Activated CD4-positive, alpha-beta T cell treated with anti-CD3 and anti-CD28 coated beads, Interleukin-2, amount 50 U/mL, for 16 hours (primary cell): ENCODE results near the gene LCK.

ENCODE experiments used
- DNase-seq: peaks from one replicate; pipeline ENCODE4 v3.0.0-alpha.2; 2020

LCK gene

DNA sequence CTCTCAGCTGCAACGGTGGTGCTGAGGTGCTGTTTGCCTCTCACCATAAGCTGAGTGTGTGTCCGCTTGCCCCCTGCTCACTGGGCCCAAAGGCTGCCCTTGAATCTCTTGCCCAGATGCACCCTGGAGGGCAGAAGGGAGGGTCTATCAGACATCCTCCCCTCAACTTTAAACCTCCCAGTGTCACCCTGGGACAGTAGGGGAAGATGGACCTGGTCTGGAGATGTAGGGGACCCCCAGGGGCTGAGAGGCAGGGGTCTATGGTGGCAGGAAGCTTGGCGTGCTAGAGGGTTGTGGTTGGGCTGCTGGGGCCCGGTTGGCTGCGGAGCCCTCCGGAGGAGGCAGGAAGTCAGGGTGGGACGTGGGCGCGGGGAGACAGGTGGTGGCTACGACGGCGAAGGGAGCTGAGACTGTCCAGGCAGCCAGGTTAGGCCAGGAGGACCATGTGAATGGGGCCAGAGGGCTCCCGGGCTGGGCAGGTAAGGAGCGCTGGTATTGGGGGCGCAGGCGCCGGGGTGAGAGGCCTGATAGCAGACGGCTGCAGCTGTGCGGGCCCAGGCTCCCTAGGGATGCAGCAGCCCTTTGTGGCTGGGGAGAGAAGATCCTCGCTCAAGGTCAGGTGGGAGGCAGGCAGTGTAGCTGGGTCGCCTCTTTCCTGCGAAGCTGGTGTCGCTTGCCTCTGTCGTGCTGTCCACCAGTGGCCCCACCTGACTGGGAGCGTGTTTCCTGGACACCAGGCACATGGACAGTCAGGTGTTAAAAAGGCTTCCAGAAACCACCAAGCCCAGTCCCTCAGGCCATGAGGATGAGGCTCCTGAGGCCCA, at the start of gene LCK:
TSS of gene LCK (plus strand) at position 373 of the 824 bp plus-strand sequence. CDS start 23,065 bp downstream, outside the sequence.
- DNase-seq: peak; percentile 83

GRCh38 chr1:32204943-32205361, 46.1 kb upstream of the LCK start:
- DNase-seq: no peak

DNA sequence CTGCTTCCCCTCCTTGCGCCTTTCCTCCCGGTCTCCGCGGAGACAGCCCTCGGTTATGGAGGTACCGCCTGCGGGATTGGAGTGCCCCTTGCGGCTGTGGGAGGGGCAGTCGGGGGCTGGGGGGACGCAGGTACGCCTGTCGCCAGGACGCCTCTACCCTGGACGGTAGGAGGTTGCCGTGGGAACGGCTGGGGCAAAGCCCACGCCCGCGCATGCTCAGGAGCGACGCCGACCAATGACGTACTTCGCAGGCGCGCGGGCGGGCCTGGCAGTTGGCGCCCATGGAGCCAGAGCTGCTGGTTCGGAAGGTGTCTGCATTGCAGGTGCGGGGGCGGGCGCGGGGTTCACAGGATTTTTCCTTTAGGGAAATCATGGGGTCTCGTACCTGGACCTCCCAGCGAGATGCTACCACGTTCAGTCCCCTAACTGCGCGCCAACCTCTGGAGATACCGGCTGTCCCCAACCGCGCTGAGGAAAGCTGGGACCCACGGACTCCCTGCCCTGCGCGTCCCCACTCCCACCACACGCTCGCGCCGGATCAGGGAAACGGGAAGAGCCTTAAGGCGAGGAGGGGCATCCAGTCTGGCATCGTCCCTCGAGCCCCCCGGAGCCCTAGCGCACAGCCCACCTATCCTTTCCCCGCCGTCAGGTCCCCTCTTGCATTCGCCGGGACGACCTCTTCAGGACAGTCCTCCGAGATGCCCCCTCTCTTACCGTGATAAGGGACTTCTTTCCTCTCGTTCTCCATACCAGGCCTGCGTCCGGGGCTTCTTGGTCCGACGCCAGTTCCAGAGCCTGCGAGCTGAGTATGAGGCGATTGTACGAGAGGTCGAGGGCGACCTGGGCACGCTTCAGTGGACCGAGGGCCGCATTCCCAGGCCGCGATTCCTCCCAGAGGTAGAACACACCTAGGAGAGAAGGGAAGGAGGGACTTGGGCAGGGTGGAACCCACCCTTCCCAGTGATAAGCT, 45.4 kb upstream of the LCK start, which contains the start of gene IQCC:
TSS of gene IQCC (plus strand) at position 271 of the 970 bp plus-strand sequence. CDS start at position 282, 11 bp downstream.
- peak; percentile 89 for DNase-seq

DNA sequence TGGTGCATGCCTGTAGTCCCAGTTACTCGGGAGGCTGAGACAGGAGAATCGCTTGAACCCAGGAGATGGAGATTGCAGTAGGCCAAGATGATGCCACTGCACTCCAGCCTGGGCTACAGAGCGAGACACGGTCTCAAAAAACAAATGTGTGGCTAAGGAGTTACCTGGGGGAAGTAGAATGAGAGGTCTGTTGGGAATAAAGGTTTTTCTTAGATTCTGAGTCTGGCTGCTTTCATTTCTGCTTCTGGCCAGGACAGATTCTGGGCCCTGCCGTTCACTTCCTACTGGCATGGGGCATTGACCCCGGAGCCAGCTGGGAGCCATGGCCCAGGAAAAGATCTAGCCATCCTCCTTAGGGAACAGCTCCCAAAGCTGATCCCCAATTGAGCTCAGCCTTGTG, 42.6 kb upstream of the LCK start:
- no peak for DNase-seq

DNA sequence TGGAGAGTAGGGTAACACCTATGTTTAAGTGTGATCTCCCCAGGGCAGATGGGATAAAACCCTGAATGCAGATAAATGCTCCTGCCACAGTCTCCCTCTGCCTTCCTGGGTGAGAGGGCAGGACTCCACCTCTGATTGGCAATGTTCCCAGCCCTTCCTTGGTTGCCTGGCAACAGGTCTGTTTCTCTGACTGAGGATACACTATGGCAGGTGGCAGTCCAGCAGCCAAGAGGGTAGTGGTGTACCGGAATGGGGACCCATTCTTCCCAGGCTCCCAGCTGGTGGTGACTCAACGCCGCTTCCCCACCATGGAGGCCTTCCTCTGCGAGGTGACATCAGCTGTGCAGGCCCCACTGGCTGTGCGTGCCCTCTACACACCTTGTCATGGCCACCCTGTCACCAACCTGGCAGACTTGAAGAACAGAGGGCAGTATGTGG, 42.2 kb upstream of the LCK start, which contains the start of gene DCDC2B:
TSS of gene DCDC2B (plus strand) at position 199 of the 438 bp plus-strand sequence. CDS start at position 204, 5 bp downstream.
- no peak for DNase-seq

DNA sequence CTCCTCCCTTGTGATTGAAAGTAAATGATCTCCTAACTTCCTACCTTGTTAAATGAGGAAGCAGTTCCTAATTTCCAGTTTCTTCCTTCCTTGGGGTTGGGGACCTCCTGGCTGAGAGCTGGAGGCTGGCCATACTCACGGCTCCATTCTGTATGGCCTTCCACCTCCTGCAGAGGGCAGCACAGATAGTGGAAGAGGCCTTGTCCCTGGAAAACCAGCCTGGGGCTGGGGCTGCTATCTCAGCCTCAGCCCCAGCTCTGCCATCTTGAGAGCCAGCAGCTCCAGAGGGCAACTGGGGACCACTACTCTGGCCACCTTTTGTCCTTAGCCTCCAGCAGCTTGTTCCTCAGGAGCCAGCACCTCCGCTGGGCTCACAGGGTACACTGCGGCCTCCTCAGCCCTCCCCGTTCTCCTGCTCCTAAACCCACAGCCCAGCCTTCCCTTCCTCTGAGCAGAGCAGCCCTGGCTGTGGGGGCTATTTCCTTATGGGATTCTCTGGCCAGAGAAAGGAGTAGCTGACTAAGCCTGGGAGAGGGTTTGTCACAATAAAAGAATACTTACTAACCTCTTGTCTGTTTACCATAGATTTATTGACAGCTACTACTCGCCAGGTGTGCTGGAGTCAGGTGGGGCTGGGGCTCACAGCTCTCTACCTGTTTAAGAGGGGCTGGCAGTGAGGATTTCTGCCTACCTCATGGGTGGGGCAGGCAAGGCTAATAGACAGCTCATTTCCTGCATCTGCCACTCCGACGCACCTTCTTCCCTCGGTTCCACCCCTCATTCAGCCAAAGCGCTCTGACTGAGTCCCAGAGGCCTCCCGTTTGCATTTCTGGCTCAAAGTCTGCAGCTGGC, 35.2 kb upstream of the LCK start:
- DNase-seq: peak; percentile 58

DNA sequence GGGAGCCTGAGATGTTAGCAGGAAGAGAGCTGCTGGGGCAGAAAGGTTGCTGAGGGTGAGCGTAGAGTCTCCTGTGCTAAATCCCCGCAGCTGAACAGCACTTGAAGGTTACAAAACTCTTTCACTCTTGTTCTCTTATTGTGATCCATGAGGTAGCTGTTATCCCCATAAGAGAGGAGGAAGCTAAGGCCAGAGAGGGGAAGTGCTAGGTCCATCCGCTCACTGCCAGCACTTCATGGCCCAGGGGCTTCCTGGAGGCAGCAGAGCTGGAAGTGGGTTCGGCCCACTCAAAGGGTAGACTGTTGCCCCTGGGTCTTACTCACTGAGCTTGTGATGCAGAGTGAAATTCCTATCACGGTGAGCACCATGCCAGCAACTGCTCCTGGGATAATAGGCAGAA, 34.5 kb upstream of the LCK start:
- no peak for DNase-seq

DNA sequence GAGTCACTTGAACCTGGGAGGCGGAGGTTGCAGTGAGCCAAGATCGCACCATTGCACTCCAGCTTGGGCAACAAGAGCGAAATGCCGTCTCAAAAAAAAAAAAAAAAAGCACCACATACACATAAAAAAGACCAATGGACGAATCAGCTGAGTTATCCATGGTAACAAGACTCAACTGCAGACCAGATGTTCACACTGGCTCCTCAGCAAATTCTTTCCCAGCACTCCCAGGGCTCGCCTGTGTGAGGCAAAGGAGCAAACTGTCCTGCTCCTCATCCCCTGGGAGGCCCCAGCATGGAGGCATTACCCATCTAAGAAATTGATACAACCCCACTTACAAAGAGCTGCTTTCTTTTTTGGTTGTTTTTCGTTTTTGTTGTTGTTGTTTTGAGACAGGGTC, 32.0 kb upstream of the LCK start:
- DNase-seq: no peak

GRCh38 chr1:32220746-32221580, 30.1 kb upstream of the LCK start:
- DNase-seq: no peak

- no peak for DNase-seq
These were observed 29.5 kb upstream of the LCK start for GRCh38 chr1:32221581-32221979.

DNA sequence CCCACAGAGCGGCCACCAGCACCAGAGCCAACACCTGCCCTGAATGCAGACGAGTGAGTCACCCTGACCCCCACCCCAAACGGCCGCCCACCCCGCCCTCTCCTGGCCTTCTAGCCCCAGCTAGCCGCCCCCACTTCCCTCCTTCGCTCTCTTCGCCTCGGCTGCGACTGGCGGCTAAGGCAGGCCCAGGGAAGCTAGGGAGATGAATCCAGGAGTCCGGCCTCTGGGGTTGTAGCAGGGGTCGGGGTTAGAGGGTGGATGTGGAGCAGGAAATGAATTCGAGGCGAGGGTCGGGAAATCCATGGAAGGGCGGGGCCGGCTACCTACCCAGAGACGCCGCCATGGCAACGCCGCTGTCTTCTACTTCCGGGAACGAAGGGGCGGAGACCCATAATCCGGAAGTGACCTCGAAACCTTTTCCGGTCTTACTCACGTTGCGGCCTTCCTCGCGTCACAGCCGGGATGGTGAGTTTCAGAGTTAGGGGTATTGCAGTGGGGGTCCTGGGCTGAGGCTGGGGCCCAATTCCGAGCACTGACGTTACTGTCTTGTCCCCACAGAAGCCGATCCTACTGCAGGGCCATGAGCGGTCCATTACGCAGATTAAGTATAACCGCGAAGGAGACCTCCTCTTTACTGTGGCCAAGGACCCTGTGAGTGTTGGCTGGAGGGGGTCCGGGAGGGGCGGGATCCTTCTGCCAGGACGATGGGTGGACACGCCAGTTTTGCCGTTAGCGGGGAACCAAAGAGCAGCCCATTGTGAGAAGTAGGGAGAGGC, 28.9 kb upstream of the LCK start, which contains the start of the genes EIF3I and TMEM234:
TSS of gene EIF3I (plus strand) at position 428 of the 776 bp plus-strand sequence. CDS start at position 463, 35 bp downstream.
TSS of gene TMEM234 (minus strand) at position 374 of the 776 bp plus-strand sequence. CDS start at position 343, 31 bp downstream.
- DNase-seq: peak; percentile 94

DNA sequence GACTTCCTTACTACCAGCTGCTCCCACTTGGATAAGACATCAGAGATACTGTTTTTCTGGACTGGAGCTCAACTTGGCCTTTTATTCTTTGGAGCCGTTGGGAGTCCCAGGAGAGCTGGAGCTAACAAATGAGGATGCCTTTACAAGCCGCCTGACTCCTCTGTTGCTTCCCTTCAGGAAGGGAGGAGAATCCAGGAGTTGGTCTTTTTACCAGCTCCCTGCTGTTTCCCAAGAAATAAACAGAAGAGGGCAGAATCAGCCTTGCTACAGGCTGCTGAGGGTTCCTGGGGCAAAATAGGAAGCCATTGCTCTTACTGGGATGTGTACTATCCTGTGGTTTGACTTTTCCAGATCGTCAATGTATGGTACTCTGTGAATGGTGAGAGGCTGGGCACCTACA, 27.4 kb upstream of the LCK start:
- DNase-seq: no peak

DNA sequence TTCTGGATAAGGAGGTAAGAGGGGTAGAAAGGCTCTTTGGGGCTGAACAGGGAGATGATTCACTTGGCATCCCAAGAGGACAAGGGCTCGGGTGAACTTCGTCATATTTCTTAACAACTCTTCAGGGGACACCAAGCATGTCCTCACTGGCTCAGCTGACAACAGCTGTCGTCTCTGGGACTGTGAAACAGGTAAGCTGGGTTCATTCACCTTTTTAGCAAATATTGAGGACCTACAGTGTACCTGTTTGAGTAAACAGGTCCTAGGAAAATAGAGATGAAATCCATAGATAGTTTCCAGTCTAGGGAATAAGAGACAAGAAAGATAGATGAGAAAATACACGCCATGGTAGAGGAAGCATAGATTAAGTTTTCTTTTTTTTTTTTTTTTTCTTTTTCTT, 26.8 kb upstream of the LCK start:
- DNase-seq: no peak

DNA sequence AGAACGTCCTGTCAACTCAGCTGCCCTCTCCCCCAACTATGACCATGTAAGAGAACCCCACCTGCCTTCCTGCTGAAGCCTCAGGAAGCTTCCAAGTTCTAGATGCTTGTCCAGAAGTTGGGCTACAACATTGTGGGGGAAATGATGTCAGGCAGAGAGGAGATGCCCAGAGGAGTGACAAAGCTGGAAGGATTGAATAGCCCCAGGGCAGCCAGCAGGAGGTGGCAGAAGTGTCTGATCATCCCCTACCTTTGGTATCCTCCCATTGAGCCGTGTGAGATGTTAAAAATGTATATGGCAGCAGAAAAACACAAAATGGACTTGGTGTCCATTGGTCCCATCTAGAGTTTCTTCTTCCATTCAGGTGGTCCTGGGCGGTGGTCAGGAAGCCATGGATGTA, 22.3 kb upstream of the LCK start:
- no peak for DNase-seq

DNA sequence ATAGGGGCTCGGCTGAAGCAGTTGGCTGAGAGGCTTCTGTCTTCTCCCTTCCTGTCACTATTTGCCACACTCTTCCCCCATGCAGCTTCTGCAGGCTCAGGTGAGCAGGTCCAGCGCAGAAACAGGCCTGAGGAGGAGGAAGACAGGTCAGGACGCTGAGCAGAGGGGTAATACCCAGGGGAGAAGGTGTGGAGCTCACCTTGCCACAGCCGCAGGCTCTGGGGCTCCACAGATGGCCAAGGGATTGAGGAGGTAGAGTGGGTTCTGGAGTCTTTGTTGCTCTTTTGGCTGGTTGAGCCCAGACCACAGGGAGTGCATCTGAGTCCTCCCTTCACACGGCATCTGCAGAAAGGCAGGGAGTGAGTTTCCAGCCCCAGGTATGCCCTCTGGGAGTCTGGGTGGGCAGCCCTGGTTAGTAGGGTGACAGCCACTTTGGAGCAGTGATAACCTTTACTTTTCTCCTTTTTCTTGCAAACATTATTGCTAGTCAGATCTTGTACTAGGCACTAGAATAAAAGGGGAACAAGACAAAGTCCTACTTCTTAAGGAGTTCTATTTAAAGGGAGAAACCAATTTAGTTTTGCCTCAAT, 19.1 kb upstream of the LCK start:
- no peak for DNase-seq

GRCh38 chr1:32232558-32233304, 18.3 kb upstream of the LCK start:
- DNase-seq: no peak

DNA sequence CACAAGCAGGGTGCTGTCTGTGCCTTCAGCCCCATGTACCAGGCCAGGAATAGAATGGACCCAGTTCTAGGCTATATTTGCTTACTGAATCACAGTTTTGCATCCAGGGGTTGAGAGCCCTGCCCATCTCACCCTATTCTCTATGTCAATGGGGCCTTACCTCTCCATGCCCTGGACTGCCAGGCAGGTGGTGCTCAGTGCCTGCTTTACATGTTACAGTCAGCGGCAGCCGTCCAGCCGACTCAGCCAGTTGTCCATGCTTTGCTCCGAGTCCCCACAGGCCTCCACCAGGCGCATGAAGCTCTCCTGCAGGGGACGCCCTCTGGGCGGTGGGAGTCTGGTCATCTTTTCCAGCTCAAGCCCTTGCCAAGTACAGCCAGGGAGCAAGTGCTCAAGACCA, 16.3 kb upstream of the LCK start:
- no peak for DNase-seq

GRCh38 chr1:32239337-32239736, 11.7 kb upstream of the LCK start:
- no peak for DNase-seq

DNA sequence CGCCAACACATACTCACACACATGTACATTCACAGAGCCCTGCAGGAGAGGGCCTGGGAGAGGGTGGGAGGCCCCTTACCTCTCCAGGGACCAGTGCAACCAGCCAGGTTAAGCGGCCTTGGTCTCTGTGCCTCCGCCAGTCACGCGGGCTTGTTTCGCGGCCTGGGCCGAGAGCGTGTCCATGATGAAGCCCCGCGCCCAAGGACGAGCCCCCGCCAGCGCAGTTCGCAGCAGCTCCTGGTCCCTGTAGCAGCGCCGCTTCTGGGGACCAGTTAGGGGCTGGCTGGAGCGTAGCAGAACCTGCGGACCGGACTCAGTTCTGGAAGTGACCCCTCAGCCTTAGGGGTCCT, 11.3 kb upstream of the LCK start:
- DNase-seq: no peak
